ENCODE results near the gene CCNY. TPM values are rescaled to one million over a fixed set of nuclear protein-coding genes. Genes with fewer than 3 reads are reported as not detected.

Gene CCNY
- total RNA-seq, 4 donors from 2014 or later, result 21.7 to 27.7 (median 24.8) TPM

GRCh38 chr10:35348609-35349388 is 12.5 kb downstream of the CCNY start:
- Histone ChIP-seq H3K27ac (no peak overlapping the region), H3K4me3 (no peak overlapping the region), H3K36me3 (no peaks in the 10 kb centered on the region), H3K4me1 (peaks cover 0 to 53% (median 3%) of the 10 kb centered on the region in 4 donors), H3K9me3 (no peaks in the 10 kb centered on the region), H3K27me3 (no peaks in the 10 kb centered on the region)
- TF ChIP-seq CTCF (IDR thresholded peaks at IDR 0.05) (no peak), POLR2A (IDR thresholded peaks at IDR 0.05) (no peak)
- no peak for DNase-seq

DNA sequence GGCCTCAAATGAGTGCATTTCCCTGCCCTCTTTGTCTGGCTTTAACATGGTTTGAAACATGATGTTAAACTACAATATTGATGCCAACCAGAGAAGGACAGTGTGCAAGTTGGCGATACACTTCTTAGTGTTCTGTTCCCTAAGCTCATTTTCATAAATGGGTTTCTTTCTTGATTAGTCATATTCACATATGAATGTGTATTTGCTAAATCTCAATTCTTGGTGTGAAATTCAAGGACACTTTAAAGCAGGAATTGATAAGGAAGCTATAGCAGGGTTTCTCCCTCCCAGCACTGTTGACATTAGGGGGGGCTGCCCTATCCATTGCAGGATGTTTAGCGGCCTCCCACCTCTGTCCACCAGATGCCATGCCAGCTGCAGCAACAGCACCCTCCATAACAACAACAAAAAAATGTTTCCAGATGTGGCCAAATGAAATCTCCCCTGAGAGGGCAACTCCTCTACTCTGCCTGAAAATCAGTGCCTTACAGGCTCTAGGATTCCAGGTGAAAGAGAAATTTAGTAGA is 13.1 kb downstream of the CCNY start:
- Histone ChIP-seq H3K4me3 (no peak overlapping the region), H3K36me3 (no peaks in the 10 kb centered on the region), H3K4me1 (peaks cover 0 to 59% (median 3%) of the 10 kb centered on the region in 4 donors), H3K9me3 (no peaks in the 10 kb centered on the region), H3K27me3 (no peaks in the 10 kb centered on the region), H3K27ac (no peak overlapping the region)
- no peak for DNase-seq
- TF ChIP-seq POLR2A (IDR thresholded peaks at IDR 0.05), result no peak
- no peak for TF ChIP-seq CTCF (IDR thresholded peaks at IDR 0.05)

DNA sequence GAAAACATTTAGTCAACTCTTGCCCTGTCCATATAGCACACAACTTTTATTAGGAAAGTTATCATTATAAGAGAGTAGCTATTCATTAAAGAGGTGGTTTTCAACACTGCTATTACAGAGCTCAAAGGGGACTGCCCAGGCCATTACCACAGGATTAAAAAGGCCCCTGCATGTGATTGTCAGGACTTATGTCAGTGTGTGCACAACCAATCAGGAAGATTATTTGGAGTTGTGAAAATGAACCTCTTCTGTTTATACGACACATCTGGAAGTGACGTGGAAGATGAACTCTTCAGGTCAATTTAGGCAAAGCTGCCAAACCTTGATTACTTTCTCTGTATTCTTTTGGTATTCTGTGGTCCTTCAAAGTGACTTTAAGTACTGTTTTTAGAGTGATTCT is 14.7 kb downstream of the CCNY start:
- Histone ChIP-seq H3K9me3 (no peaks in the 10 kb centered on the region), H3K36me3 (no peaks in the 10 kb centered on the region), H3K4me1 (peaks cover 0 to 54% (median 1%) of the 10 kb centered on the region in 4 donors), H3K27ac (no peak overlapping the region), H3K4me3 (no peak overlapping the region), H3K27me3 (no peaks in the 10 kb centered on the region)
- no peak for DNase-seq
- no peak for TF ChIP-seq POLR2A (IDR thresholded peaks at IDR 0.05)
- no peak for TF ChIP-seq CTCF (IDR thresholded peaks at IDR 0.05)

GRCh38 chr10:35352097-35352496 is 15.8 kb downstream of the CCNY start:
- Histone ChIP-seq H3K36me3 (no peaks in the 10 kb centered on the region), H3K4me3 (no peak overlapping the region), H3K27ac (no peak overlapping the region), H3K27me3 (no peaks in the 10 kb centered on the region), H3K9me3 (no peaks in the 10 kb centered on the region), H3K4me1 (peaks cover 0 to 45% (median 1%) of the 10 kb centered on the region in 4 donors)
- no peak for TF ChIP-seq POLR2A (IDR thresholded peaks at IDR 0.05)
- no peak for TF ChIP-seq CTCF (IDR thresholded peaks at IDR 0.05)
- no peak for DNase-seq

DNA sequence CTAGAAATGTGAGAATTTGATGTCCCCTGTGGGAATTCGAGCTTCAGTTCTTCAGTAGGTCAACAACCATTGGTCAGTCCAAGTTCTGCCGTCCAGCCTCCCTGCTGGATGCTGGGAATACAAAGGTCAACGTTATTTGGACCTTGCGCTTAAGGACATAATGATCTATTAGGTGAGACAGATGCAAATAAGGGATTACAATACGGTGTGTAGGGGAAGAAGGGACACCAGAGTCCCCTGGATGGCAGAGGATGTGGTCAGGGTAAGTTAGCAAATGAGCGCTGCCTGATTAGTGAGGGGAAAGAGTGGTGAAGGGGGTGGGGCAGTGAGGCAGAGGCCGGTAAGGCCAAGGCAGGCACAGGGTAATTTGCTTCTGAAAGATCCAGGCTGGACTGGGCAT is 16.2 kb downstream of the CCNY start:
- peak in 2 of 3 donors; percentile 64 to 66 for DNase-seq
- no peaks in the 10 kb centered on the region for H3K9me3 ChIP-seq
- TF ChIP-seq POLR2A (IDR thresholded peaks at IDR 0.05) (no peak), CTCF (IDR thresholded peaks at IDR 0.05) (no peak)
- H3K36me3 ChIP-seq, result no peaks in the 10 kb centered on the region
- no peaks in the 10 kb centered on the region for H3K27me3 ChIP-seq
- H3K4me1 ChIP-seq, result peaks cover 0 to 41% (median 1%) of the 10 kb centered on the region in 4 donors
- no peak overlapping the region for H3K27ac ChIP-seq
- no peak overlapping the region for H3K4me3 ChIP-seq

All from Peyer's patch (tissue), 4 donors.